HS-5 (cell line): ENCODE results near the gene IRAK1.

Source experiments
- DNase-seq: peaks from one replicate; pipeline ENCODE4 v3.0.0-alpha.2; 2012; ENCODE audit warnings: low read depth

The IRAK1 gene

DNA sequence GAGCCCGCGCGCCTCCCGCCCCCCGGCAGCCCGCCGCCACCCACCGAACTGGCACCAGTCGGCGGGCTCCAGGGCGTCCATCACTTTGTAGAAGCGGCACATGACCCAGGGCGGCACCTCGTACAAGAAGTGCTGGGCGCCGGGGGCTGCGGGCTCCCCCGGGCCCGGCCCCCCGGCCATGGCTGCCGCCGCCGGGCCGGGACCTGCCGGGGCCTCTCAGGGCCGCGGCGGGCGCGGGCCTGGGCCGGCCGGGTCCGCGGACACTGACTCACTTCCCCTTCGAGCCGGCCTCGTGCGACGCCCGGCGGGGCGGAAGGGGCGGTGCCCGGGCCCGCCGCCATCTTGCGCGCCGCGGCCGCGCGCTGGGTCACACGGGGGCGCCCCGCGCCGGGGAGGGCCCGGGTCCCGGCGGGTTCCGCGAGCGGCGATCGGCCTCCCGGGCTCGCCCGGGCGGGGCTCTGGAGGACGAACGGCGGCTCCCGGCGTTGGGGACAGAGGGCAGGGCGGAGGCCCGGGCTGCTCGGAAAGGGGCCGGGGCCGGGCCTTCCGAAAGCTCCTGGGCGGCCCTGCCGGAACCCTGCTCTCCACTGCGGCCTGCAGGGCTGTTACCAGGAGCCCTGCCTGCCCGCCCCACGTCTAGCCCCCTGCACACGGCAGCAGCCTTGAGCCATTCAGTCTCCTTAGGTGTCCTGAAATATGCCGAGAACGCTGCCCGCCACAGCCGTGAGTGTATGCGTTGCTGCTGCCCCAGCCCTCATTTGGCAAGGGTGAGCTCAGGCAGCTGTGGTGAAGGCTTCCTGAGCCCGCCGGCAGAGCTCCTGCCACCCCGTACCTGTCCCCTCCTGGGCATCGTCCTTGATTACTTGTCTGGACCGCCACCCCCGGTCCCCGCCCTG, at the start of gene IRAK1:
Gene IRAK1 (minus strand): TSS at position 270 of the 896 bp plus-strand sequence. CDS start 90 bp downstream, at position 180.
- DNase-seq, result no peak

DNA sequence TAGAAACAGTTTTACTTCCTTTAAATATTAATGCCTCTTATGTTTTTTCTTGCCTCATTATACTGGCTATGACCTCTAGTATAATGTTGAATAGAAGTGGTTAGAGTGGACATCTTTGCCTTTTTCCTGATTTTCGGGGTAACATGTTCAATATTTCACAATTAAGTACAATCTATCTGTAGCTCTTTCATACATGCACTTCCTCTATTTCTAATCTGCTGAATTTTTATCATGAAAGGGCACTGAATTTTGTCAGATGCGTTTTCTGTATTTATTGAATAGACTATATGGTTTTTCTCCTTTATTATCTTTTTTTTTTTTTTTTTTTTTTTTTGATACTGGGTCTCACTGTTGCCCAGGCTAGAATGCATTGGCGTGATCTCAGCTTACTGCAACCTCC, 48.9 kb upstream of the IRAK1 start:
- DNase-seq, result no peak

DNA sequence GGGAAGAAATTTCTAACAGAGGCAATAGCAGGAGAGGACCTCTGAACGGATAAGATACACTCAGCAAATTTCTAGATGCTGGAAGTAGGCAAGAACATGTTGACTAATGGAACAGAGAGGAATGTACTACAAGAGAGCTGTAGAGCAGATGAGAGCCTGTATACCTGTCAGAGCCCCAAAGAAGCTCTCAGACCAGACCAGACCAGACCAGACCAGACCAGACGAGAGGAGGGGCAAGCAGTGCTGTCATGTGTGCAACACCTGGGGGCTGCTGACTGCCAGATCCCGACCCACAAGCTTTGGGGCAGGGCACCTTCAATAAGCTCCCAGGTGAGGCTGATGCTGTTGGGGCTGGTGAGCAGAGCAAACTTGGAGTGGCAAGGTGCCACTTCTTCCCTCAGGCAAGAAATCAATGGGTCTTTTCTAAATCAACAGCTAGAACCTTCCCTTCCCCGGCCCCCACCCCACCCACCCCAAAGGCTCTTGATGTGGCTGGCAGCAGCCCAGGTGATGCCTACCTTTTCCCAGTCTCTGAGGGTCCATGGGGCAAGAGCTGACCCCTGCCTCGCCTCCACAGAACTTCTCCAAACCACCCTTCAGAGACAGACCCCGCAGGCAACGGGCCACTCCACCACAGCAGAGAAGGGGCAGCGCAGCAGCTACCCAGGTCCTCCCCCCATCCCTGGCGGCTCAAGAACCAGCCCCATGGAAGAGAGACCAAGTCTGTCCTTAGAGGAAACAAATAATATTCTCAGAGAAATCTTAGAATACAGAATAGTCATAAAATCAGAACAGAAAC, 45.1 kb upstream of the IRAK1 start:
- no peak for DNase-seq

DNA sequence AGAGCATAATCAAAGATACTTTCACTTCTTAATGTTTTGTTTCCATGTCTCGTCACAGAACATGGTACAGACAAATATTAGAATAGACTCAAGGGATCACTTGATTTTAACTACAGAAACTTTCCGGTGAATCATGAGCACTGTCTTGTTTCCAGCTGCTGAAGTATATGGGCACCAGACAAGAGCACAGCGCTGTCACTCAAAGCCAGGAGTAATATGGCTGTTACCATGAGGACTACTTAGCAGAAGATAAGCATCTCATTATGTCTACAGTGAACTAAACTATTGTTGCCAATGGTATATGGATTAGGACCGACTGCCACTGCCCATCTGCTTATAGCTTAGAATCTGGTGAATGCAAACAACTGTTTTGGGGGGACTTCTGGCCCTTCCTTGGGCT, 43.5 kb upstream of the IRAK1 start:
- no peak for DNase-seq

DNA sequence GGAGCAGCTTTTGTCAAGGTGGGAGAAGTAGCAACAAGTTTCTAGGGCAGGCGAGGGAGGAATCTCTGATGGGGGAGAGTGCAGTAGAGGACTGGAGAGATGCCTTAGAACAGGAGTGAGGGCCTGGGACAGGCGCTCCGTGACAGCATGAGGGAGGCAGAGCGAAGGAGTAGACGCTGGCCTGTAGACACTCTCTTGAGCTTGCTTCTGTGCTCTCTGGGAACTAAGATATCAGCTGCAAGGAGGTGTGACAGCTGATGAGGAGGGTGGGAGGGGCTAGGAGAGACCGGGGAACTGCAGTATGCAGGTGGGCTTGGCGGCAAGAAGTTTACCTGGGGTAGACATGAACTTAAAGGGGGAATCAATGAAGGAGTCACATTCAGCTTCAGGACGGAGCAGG, 42.1 kb upstream of the IRAK1 start:
- no peak for DNase-seq

DNA sequence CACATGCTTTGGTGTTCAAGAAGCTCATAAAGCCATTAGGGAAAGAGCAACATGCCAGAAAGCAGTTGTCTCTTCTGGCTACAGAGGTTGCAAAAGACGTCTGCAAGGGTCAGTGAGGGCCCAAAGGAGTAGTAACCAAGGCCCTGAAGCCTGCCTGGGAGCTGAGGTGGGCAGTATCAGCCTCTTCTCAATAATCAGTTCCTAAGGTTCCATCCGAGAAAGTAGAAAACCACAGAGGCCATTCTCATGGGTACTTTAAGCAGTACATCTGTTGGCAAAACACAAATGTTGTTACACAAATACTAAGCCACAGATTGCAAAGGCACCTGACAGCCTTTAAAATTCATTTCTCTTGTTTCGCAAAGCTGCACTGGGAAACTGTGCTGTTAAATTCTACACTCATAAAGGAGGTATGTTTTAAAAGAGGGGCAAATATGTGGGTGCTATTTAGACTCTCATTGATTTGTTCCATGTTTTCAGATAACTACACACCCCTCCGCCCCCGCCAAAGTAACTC, 40.1 kb upstream of the IRAK1 start:
- DNase-seq, result no peak

DNA sequence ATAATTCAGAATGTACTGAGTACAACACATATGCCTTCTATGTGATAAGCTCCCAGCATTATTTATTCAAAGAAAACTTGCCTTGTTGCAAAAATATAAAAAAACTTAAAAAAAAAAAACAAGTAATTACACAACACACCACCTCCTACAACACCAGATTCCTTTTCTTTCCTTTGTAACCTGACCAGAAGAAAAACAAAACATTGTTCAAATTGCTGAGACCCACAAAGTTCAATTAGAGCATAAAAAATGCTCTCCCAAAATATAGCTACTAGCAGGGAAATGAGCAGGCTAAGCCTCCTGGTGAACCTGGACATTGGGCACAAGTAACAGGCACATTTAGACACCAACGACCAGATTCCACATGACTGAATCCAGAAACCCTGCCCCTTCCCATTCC, 39.5 kb upstream of the IRAK1 start:
- DNase-seq, result no peak

DNA sequence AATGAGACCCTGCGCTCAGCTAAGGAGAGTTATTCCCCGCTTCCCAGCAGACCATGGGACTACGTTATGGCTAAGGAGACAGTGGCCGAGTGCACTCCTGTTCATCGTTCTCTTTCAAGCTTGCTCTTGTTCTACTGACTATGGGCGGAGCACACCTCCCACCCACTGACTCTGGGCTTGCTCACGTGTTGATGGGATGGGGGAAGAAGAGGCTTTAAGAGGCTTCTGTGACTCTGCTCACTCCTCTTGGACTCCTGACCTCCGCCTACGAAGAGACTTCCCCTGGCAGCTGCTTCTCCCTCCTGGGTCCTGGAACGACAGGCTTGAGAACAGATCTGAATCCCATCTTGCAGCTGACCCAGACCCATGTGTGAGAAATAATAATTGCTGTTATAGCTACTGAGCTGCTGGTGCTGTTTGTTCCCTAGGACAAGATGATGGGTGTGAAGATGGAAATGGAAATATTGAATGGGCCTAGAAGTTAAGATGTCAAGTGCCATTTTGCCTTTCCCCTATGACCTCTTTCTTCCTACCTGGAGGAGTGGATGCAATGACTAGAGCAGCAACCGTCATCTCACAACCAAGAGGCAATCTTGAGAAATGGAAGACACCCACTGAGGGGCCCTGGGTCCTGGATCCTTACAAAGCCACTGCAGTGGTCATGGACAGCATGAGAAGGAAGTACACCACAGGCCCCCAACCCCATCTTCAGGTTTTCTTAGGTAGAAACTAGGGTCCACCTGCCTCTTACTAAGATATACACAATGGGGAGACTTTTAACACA, 38.7 kb upstream of the IRAK1 start:
- DNase-seq, result no peak

DNA sequence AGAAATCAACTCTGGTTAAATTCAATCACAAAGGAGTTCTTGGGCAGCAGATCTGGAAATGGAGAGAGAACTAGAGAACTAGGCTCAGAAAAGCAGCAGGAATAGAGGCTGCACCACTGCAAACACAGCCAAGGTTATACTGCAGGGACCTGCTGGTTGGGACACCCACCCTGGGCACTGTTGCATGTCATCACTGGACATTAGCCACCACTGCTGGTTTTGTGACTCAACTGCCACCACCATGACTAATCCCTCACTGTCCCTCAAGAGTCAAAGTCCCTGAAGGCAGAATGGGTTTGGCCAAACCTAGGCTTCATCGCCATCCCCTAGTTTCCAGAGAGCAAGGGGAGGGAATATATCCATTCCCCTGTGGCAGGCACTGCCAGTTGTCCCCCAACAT, 38.1 kb upstream of the IRAK1 start:
- DNase-seq, result no peak

DNA sequence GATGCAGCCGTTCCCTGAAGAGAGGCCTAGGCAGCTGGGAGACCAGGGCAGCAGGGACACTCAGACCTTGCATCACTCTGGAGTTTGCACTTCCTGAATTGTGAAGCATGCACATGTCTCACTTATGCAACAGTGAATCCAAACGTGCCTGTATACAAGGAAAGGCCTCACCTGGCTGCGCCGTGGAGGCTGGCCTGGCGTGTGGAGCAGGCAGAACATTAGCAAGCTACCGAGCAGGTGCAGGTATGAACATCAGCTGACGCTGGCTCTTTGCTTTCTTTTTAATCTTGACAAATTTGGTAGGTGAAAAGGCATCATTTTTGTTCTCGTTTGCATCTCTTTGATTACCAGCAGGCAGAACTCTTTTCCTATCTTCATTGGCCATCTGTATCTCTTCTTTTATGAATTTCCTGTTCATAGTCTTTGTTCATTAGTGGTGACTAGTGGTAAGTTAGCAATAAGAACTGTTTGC, 37.1 kb upstream of the IRAK1 start:
- DNase-seq, result no peak

DNA sequence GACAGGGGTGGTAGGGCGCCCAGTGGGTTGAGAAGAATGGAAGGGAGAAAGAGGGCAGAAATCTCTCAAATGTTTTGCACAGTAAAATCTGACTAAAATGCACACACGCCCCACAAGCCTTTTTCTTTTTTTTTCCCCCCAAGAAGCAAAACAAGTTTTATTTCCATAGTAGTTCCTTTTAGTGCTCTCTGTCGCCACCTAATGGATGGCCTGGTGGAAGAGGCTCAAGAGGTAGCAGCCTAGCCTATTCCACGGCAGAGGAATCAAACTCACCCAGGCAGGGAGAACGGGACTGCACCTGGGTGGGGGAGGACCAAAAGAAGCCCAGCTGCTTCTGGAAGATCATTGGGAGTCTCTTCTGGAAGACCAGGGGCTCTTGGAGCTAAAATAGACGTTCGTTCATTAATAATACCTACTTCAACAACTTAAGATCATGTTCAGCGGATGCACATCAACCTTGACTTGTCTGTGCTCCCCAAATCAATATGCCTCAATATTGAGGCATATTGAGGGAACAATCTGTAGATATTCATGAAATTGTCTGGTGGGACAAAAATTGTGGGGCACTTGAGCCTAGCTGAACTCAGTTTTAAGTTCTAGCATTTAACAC, 31.6 kb upstream of the IRAK1 start:
- DNase-seq, result no peak

DNA sequence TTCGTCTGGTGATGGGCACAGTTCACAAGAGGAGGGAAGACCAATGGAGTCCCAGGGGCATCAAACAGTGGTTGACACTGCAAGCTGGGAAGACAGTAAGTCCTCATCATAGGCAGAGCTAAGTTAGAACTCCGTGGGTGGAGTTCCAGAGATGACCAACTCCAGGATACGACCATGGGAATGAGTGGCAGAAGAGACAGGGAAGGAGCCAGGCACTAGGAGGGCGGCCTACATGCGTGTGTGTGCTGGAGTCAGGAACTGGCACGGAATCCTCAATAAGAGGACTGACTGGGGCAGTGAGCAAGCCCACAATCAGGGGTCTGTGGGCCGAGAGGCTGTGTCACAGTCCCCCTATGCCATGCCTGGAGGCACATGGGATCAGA, 30.4 kb upstream of the IRAK1 start:
- DNase-seq, result no peak

DNA sequence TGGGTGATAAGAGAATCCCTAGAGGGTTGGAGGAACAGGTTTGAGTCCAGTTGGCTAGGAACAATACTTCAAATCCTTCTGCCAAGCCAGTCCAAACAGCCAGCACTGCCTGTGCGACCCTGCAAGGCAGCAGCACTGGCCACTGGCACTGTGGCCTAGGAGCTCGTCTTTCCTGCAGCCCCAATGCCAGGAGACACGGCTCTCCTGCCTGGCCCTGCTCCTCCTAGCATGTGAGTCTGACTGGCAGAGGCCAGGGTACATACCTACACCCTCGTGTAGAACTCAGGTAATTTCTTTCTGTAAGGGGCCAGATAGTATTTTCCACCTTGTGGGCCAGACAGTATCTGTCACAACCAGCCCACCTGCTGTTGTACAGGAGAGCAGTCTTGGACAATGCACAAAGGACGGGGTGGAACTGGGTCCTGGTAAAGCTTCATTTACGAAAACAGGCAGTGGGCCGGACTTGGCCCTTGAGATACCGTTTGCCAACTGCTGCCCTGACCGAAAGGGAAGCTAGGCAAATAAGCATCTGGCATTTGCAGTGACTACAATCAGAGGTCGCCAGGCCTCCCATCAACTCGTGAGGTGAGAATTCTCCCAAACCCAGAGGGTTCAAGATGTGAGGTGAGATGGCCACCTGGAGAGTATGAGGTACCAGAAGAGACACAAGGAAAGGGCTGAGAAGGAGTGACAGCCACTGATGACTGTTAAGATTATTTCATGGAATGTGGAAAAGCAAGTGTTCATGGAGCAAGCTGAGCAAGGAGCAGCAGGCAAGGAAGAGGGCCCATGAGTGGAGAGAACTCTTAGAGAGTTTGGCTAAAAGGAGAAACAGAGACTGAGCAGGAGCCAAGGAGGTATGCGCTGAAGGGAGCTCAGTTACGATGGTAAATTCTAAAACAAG, 29.8 kb upstream of the IRAK1 start:
- DNase-seq, result no peak

DNA sequence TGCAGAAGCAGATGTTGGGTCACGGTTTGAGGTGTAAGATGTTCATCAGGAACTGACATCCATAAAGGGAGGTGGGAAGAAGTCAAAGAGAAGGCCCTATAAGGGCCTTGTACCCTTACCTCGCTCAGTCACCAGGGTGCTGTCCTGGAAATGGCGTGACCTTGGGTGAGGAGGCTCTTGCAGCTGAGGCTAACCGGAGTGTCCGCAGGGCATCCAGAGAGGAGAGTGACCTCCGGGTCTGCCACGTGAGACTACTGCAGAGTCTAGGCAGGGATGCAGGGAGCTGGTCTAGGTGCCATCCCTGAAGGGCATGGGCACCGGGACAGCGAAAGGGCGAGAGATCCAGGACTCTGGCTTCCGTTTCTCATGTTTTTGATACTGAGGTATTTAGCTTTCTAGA, 28.7 kb upstream of the IRAK1 start:
- DNase-seq, result no peak

DNA sequence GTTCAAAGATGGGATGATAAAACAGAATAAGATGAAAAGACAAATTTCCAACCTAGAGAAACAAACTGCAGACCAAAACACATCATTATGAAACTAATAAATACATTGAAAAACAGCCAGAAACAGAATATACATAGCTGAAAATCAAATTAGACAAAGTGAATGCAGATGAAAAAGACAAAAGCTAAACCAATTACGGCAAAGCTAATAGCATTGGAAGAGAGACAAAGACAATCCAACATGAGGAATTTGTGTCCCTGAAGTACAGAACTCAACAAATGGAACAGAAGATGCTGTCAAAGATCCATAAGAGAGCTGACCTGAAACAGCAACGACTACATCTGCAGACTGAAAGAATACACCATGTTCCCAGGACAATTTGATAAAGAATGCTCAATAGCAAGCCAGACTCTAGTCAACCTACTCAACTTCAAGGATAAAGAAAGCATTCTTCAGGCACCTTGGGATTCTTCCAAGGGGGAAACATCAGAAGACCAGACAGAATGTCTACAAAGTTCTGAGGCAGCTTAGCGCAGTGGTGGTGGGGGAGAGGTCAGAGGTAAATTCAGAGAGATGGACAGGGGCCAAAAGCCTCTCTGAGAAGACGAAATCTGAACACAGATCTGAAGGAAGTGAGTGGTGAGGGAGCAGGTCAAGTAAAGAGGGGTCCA, 27.4 kb upstream of the IRAK1 start:
- no peak for DNase-seq

DNA sequence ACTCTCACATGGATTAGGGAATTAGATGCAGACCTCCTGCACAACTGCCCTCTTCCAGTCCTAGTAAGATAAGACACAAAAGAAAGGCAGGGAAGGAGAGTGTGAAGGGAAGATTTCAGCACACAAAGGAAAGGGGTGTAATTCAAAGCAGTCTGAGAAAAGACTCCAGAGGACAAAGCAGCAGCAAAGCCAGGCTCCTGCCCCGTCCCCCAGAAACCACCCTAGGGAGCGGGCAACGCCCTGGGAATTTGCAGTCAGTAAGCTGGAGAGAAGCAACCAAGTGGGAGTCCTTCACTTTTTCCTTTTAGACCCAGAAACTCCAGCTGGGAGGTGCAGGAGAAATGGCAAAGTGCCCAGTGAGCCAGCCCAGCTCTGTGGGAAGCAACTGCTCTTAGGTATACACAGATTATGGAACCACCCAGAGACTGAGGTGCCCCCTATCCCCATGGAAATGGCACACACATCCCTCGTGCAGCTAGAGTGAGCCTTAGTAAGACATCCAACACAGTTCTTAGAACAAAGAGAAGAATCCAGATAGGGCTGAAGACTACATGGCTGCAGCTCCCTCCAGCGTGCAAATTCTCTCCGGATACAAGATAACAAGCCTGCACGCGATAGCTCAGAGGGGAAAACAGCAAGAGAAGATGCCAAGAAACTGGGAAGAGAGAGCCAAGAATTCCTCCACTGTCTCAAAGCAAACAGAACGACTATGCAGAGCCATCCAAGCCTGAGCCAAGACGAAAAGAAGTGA, 26.5 kb upstream of the IRAK1 start:
- no peak for DNase-seq

DNA sequence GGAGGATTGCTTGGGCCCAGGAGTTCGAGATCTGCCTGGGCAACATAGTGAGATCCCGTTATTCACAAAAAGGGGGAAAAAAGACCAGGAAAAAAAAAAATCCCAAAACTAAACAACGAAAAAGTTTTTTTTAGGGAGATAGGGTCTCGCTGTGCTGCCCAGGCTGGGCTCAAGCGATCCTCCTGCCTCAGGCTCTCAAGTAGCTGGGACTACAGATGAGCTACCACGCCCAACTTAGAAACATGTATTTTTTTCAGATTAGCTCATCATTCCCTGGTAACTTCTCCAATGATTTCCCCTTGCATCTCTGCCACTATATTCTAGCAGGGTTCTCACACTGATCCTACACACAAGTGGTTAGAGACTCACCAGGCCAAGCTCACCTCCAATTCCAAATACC, 24.4 kb upstream of the IRAK1 start:
- DNase-seq, result no peak

DNA sequence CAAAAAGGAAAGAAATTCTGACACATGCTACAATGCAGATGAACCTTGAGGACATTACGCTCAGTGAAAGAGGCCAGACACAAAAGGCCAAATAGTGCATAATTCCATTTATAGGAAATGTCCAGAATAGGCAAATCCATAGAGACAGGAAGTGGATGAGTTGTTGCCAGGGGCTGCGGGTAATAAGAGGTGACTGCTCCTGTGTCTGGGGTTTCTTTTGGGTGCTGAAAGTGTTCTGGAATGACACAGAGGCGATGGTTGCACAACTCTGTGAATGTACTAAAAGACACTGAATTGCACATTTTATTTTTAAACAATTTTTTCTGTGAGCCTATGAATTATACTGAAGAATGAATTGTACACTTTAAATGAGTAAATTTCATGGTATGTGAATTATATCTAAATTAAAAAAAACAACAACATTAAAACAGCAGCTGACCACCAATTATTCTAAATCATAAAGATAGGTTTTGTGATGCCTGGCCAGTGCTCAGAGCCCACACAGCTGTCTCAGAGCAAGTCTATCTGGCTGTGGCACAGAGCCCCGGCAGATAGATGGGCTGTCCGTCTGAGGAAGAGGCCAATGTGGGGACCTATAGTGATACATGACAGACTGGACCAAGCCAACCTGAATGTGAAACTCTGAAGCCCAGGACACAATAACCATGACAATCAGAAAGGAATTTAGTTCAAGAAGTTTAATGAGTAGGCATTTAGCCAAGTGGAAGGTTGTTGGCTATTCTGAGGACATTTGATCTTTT, 23.5 kb upstream of the IRAK1 start:
- DNase-seq, result peak; percentile 36

DNA sequence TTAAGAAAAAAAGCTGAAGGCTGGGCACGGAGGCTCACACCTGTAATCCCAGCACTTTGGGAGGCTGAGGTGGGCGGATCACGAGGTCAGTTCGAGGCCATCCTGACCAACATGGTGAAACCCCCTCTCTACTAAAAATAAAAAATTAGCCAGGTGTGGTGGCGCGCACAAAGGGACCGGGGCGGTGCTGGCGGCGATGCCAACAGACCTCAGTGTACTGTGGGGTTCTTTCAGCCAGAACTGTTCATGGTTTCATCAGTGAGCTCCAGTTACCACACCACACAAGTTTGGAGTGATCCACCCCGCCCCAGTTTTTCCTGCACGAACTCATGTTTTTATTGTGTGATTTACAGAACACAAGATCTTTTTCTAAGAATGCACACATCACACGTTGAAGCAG, 21.2 kb upstream of the IRAK1 start:
- DNase-seq, result no peak
